A673 (cell line): ENCODE results near the gene SLC4A1. TPM values are rescaled to one million over a fixed set of nuclear protein-coding genes. Genes with fewer than 3 reads are reported as not detected.

ENCODE experiments used
- BruUV-seq: library from RNA; stranded (reverse); fragments of 400-500 nt; replicated peaks from 2 replicates; lab custom pipeline; 2021; lab: Mats Ljungman, UMichigan
- CTCF ChIA-PET: fragments of 300-600 bp; sonication (Branson Sonifier 250); formaldehyde crosslinking; loops from one replicate; lab custom pipeline; 2022; ENCODE audit warnings: antibody characterized with exemption; lab: Charles Lee
- POLR2A ChIA-PET: fragments of 300-600 bp; sonication (Branson Sonifier 250); formaldehyde crosslinking; loops from one replicate; lab custom pipeline; 2022; ENCODE audit warnings: antibody characterized with exemption; ENCODE audit not compliant: low non-redundant PET; lab: Charles Lee
- DNase-seq: peaks from one replicate; pipeline ENCODE4 v3.0.0-alpha.2; 2015; ENCODE audit warnings: low spot score
- H3K27ac ChIP-seq: fragments of 200-600 bp; sonication (generic); 2 replicates; pipeline ENCODE4 v1.5.1; 2016; ENCODE audit warnings: mixed run types, low read depth, mild to moderate bottlenecking, mixed read lengths, antibody characterized with exemption, low read length; ENCODE audit not compliant: poor library complexity, severe bottlenecking
- H3K27me3 ChIP-seq: fragments of 200-600 bp; sonication (generic); replicated peaks from 2 replicates; pipeline ENCODE4 v1.6.1; 2017; ENCODE audit warnings: mixed run types, low read depth, mild to moderate bottlenecking, mixed read lengths, antibody characterized with exemption, low read length; ENCODE audit not compliant: insufficient read depth, poor library complexity
- H3K36me3 ChIP-seq: fragments of 200-600 bp; sonication (generic); 2 replicates; pipeline ENCODE4 v1.6.1; 2016; ENCODE audit warnings: mixed run types, mild to moderate bottlenecking, mixed read lengths, antibody characterized with exemption, low read length; ENCODE audit not compliant: insufficient read depth, poor library complexity, severe bottlenecking
- H3K4me1 ChIP-seq: fragments of 200-600 bp; sonication (generic); 2 replicates; pipeline ENCODE4 v1.6.1; 2017; ENCODE audit warnings: mixed run types, mild to moderate bottlenecking, mixed read lengths, antibody characterized with exemption, low read length; ENCODE audit not compliant: insufficient read depth, poor library complexity, severe bottlenecking
- H3K4me3 ChIP-seq: fragments of 200-600 bp; sonication (generic); 2 replicates; pipeline ENCODE4 v1.5.1; 2016; ENCODE audit warnings: low read depth, mixed run types, mild to moderate bottlenecking, mixed read lengths, low read length; ENCODE audit not compliant: poor library complexity, severe bottlenecking
- H3K9me3 ChIP-seq: fragments of 200-600 bp; sonication (generic); 2 replicates; pipeline ENCODE4 v1.6.1; 2016; ENCODE audit warnings: mixed run types, low read depth, mild to moderate bottlenecking, mixed read lengths, antibody characterized with exemption, low read length; ENCODE audit not compliant: poor library complexity, severe bottlenecking
- EZH2 ChIP-seq: fragments of 200-600 bp; sonication (generic); IDR thresholded peaks from 2 replicates; pipeline ENCODE4 v1.6.1; 2017; ENCODE audit warnings: borderline replicate concordance, low read depth, mild to moderate bottlenecking, mixed read lengths, antibody characterized with exemption, low read length; ENCODE audit not compliant: poor library complexity, severe bottlenecking
- intact Hi-C: fragments of 100-400 bp; cut with micrococcal nuclease; formaldehyde crosslinking; loops from one replicate; pipeline ENCODE4 v1.10.0; 2022; ENCODE audit not compliant: unreplicated experiment
- total RNA-seq: library from RNA; stranded (reverse); gene quantifications from 2 replicates; pipeline ENCODE4 v1.2.3, GENCODE V29; 2021
- TF ChIP-seq, protein P1 (sequence below): fragments of 300-800, 200-600 bp; sonication (generic); conservative IDR thresholded peaks from 2 replicates; pipeline ENCODE4 v1.5.1; 2017; ENCODE audit warnings: low read depth, mild to moderate bottlenecking, antibody characterized with exemption, low read length, moderate library complexity, mixed read lengths

The SLC4A1 gene
- total RNA-seq, 1 experiment from 2014 or later = not detected

- BruUV-seq = no TSS peak
- no peaks in the 10 kb centered on the region for H3K4me1 ChIP-seq
- no peaks in the 10 kb centered on the region for H3K27me3 ChIP-seq
- H3K4me3 ChIP-seq = no peak overlapping the region
- TF ChIP-seq, protein P1, sequence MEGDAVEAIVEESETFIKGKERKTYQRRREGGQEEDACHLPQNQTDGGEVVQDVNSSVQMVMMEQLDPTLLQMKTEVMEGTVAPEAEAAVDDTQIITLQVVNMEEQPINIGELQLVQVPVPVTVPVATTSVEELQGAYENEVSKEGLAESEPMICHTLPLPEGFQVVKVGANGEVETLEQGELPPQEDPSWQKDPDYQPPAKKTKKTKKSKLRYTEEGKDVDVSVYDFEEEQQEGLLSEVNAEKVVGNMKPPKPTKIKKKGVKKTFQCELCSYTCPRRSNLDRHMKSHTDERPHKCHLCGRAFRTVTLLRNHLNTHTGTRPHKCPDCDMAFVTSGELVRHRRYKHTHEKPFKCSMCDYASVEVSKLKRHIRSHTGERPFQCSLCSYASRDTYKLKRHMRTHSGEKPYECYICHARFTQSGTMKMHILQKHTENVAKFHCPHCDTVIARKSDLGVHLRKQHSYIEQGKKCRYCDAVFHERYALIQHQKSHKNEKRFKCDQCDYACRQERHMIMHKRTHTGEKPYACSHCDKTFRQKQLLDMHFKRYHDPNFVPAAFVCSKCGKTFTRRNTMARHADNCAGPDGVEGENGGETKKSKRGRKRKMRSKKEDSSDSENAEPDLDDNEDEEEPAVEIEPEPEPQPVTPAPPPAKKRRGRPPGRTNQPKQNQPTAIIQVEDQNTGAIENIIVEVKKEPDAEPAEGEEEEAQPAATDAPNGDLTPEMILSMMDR = no peak
- no peak overlapping the region for H3K27ac ChIP-seq
- POLR2A ChIA-PET = no interaction called here
- intact Hi-C loops = no loop called here
- no peaks in the 10 kb centered on the region for H3K9me3 ChIP-seq
- no peak for DNase-seq
- no peaks in the 10 kb centered on the region for H3K36me3 ChIP-seq
- CTCF ChIA-PET = no interaction called here
These were observed 9.8 kb downstream of the SLC4A1 start for GRCh38 chr17:44257815-44258760.

GRCh38 chr17:44256671-44257070, 11.3 kb downstream of the SLC4A1 start:
- H3K4me3 ChIP-seq = no peak overlapping the region
- no peaks in the 10 kb centered on the region for H3K9me3 ChIP-seq
- POLR2A ChIA-PET = no interaction called here
- intact Hi-C loops = no loop called here
- TF ChIP-seq, protein P1 = no peak
- TF ChIP-seq EZH2 = no peak
- CTCF ChIA-PET = no interaction called here
- DNase-seq = no peak
- no peaks in the 10 kb centered on the region for H3K4me1 ChIP-seq
- no TSS peak for BruUV-seq
- no peaks in the 10 kb centered on the region for H3K36me3 ChIP-seq
- H3K27ac ChIP-seq = no peak overlapping the region
- H3K27me3 ChIP-seq = no peaks in the 10 kb centered on the region

DNA sequence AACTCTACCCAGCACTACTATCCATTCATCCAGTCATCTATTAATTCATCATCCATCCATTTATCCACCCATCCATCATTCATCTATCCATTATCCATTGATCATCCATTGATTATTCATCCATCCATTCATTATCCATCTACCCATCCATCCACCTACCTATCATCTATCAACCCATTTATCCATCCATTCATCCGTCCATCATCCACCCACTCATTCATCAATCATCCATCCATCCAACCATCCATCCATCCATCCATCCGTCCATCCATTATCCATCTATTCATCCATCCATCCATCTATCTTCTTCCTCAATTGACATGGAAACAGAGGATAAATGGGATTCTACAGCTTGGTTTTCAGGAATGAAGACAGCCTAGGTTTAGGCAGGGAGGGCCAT, 12.0 kb downstream of the SLC4A1 start:
- intact Hi-C loops = no loop called here
- ChIA-PET POLR2A (no interaction called here), CTCF (no interaction called here)
- Histone ChIP-seq H3K27me3 (no peaks in the 10 kb centered on the region), H3K27ac (no peak overlapping the region), H3K36me3 (no peaks in the 10 kb centered on the region), H3K9me3 (no peaks in the 10 kb centered on the region), H3K4me1 (no peaks in the 10 kb centered on the region), H3K4me3 (no peak overlapping the region)
- TF ChIP-seq EZH2 = no peak
- TF ChIP-seq, protein P1 = no peak
- no peak for DNase-seq
- no TSS peak for BruUV-seq
